Measurements from ENCODE around the gene DACT2.

DNA sequence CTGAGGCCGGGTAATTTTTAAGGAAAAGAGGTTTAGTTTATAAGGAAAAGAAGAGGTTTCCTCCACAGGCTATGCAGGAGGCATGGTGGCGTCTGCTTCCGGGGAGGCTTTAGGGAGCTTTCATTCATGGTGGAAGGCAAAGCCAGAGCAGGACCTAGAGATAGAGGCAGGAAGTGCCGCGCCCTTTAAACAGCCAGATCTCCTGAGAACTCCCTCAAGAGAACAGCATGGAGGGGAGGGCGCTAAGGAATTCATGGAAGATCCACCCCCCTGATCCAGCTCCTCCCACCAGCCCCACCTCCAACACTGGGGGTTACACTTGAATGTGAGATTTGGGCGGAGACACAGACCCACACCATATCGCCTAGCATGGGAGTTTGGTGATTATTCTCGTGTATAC lies 13.9 kb upstream of the DACT2 start:
- no peak for TF ChIP-seq E2F1 (CRISPR knock-in tag; IDR thresholded peaks at IDR 0.05)
- TF ChIP-seq, protein P1, sequence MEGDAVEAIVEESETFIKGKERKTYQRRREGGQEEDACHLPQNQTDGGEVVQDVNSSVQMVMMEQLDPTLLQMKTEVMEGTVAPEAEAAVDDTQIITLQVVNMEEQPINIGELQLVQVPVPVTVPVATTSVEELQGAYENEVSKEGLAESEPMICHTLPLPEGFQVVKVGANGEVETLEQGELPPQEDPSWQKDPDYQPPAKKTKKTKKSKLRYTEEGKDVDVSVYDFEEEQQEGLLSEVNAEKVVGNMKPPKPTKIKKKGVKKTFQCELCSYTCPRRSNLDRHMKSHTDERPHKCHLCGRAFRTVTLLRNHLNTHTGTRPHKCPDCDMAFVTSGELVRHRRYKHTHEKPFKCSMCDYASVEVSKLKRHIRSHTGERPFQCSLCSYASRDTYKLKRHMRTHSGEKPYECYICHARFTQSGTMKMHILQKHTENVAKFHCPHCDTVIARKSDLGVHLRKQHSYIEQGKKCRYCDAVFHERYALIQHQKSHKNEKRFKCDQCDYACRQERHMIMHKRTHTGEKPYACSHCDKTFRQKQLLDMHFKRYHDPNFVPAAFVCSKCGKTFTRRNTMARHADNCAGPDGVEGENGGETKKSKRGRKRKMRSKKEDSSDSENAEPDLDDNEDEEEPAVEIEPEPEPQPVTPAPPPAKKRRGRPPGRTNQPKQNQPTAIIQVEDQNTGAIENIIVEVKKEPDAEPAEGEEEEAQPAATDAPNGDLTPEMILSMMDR (IDR thresholded peaks at IDR 0.05), result no peak
- TF ChIP-seq, protein P2, sequence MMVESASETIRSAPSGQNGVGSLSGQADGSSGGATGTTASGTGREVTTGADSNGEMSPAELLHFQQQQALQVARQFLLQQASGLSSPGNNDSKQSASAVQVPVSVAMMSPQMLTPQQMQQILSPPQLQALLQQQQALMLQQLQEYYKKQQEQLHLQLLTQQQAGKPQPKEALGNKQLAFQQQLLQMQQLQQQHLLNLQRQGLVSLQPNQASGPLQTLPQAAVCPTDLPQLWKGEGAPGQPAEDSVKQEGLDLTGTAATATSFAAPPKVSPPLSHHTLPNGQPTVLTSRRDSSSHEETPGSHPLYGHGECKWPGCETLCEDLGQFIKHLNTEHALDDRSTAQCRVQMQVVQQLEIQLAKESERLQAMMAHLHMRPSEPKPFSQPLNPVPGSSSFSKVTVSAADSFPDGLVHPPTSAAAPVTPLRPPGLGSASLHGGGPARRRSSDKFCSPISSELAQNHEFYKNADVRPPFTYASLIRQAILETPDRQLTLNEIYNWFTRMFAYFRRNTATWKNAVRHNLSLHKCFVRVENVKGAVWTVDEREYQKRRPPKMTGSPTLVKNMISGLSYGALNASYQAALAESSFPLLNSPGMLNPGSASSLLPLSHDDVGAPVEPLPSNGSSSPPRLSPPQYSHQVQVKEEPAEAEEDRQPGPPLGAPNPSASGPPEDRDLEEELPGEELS (CRISPR knock-in tag; IDR thresholded peaks at IDR 0.05), result no peak
- TF ChIP-seq SP1 (CRISPR knock-in tag; conservative IDR thresholded peaks at IDR 0.05), result no peak
- TF ChIP-seq TEAD1 (CRISPR knock-in tag; IDR thresholded peaks at IDR 0.05), result no peak
- TF ChIP-seq ETV6 (CRISPR knock-in tag; IDR thresholded peaks at IDR 0.05), result no peak
- TF ChIP-seq CBFB (CRISPR knock-in tag; IDR thresholded peaks at IDR 0.05; ENCODE audit: low read depth), result no peak
